HCT116 (cell line): ENCODE measurements around the gene SWAP70. TPM values are rescaled to one million over a fixed set of nuclear protein-coding genes. Genes with fewer than 3 reads are reported as not detected.

ENCODE experiments used
- ATAC-seq: fragments of 200-7000 bp; cut with Tn5 transposase; 2 replicates; pipeline ENCODE4 v1.9.1; 2020; ENCODE audit warnings: mild to moderate bottlenecking, moderate library complexity
- BruUV-seq: library from RNA; stranded (reverse); fragments of 400-500 nt; replicated peaks from 2 replicates; lab custom pipeline; 2021; lab: Mats Ljungman, UMichigan
- CTCF ChIA-PET: fragments of 300-600 bp; sonication (Branson Sonifier 250); formaldehyde crosslinking; loops from one replicate; lab custom pipeline; 2021; ENCODE audit warnings: antibody characterized with exemption; lab: Charles Lee
- POLR2A ChIA-PET: fragments of 300-600, 350-600 bp; sonication (Branson Sonifier 250); formaldehyde crosslinking; loops from one replicate; lab custom pipeline; 2021; ENCODE audit warnings: antibody characterized with exemption; lab: Charles Lee
- RAD21 ChIA-PET, 2 experiments: fragments of 300-600 bp; sonication (Branson Sonifier 250); formaldehyde crosslinking; loops; one replicate each; lab custom pipeline; 2023; ENCODE audit warnings: low total read pairs in 2 of 2; ENCODE audit not compliant: uncharacterized antibody in 2 of 2, unreplicated experiment in 2 of 2, low non-redundant PET in 1 of 2; lab: Charles Lee
- DNase-seq: peaks from one replicate; pipeline ENCODE4 v3.0.0-alpha.2; 2010; ENCODE audit warnings: low read depth, low spot score
- H2AFZ ChIP-seq: fragments of 200-600 bp; shearing (Covaris generic), sonication (generic); 2 replicates; pipeline ENCODE4 v1.6.1; 2017; ENCODE audit warnings: low read depth, mixed run types, mixed read lengths, antibody characterized with exemption, low read length; ENCODE audit not compliant: poor library complexity, severe bottlenecking
- H3K27ac ChIP-seq: 2 replicates; pipeline ENCODE4 v1.5.1; 2012; ENCODE audit warnings: low read depth, low read length
- H3K27me3 ChIP-seq: fragments of 200-600 bp; sonication (generic); 2 replicates; pipeline ENCODE4 v1.6.1; 2016; ENCODE audit warnings: mixed run types, low read length, mixed read lengths; ENCODE audit not compliant: insufficient read depth
- H3K36me3 ChIP-seq, 2 experiments: fragments of 200-500 bp in 1 of 2; fragments of 200-600 bp in 1 of 2; sonication (Bioruptor generic) in 1 of 2; sonication (generic) in 1 of 2; 2 replicates each; pipeline versions ENCODE4 v1.5.1 to v1.6.1; 2014 to 2016; ENCODE audit warnings: low read length in 2 of 2, inconsistent platforms in 1 of 2, mixed read lengths in 1 of 2, mixed run types in 1 of 2; ENCODE audit not compliant: insufficient read depth in 2 of 2, control insufficient read depth in 1 of 2
- H3K4me1 ChIP-seq, 2 experiments: fragments of 200-600 bp in 1 of 2; sonication (generic) in 1 of 2; 2 replicates each; pipeline versions ENCODE4 v1.5.1 to v1.6.1; 2012 to 2017; ENCODE audit warnings: low read length in 2 of 2, inconsistent platforms in 1 of 2, mild to moderate bottlenecking in 1 of 2, mixed read lengths in 1 of 2, mixed run types in 1 of 2, moderate library complexity in 1 of 2; ENCODE audit not compliant: insufficient read depth in 2 of 2, control insufficient read depth in 1 of 2
- H3K4me2 ChIP-seq: fragments of 200-600 bp; sonication (generic); 2 replicates; pipeline ENCODE4 v1.6.1; 2017; ENCODE audit warnings: mixed run types, low read length, mixed read lengths
- H3K4me3 ChIP-seq, 2 experiments: fragments of 200-600 bp in 1 of 2; sonication (generic) in 1 of 2; replicated peaks in 1 of 2; 2 replicates each; pipeline ENCODE4 v1.5.1; 2011 to 2016; ENCODE audit warnings: low read length in 2 of 2, control low read depth in 1 of 2, low read depth in 1 of 2, mild to moderate bottlenecking in 1 of 2, mixed read lengths in 1 of 2, mixed run types in 1 of 2
- H3K79me2 ChIP-seq: fragments of 200-600 bp; sonication (generic); 2 replicates; pipeline ENCODE4 v1.6.1; 2017; ENCODE audit warnings: mild to moderate bottlenecking, mixed run types, low read length, moderate library complexity, mixed read lengths; ENCODE audit not compliant: insufficient read depth
- H3K9ac ChIP-seq: fragments of 200-600 bp; sonication (generic); 2 replicates; pipeline ENCODE4 v1.6.1; 2016; ENCODE audit warnings: low read length, mixed read lengths
- H3K9me2 ChIP-seq: fragments of 200-600 bp; sonication (generic), shearing (Covaris generic); 2 replicates; pipeline ENCODE4 v1.6.1; 2017; ENCODE audit warnings: mixed run types, mild to moderate bottlenecking, moderate library complexity; ENCODE audit not compliant: insufficient read depth
- H3K9me3 ChIP-seq, 2 experiments: fragments of 200-500 bp in 1 of 2; fragments of 200-600 bp in 1 of 2; sonication (Bioruptor generic) in 1 of 2; sonication (generic) in 1 of 2; 2 replicates each; pipeline ENCODE4 v1.6.1; 2014 to 2017; ENCODE audit warnings: low read length in 2 of 2, mixed read lengths in 2 of 2, inconsistent platforms in 1 of 2, low read depth in 1 of 2, mild to moderate bottlenecking in 1 of 2, mixed run types in 1 of 2, moderate library complexity in 1 of 2; ENCODE audit not compliant: control insufficient read depth in 1 of 2, insufficient read depth in 1 of 2
- H4K20me1 ChIP-seq: fragments of 200-600 bp; sonication (generic), shearing (Covaris generic); 2 replicates; pipeline ENCODE4 v1.6.1; 2017; ENCODE audit warnings: mixed run types, mild to moderate bottlenecking, moderate library complexity; ENCODE audit not compliant: insufficient read depth
- CEBPB ChIP-seq: IDR thresholded peaks from 2 replicates; pipeline ENCODE4 v1.6.1; 2012; ENCODE audit warnings: low read depth
- SP1 ChIP-seq: IDR thresholded peaks from 2 replicates; pipeline ENCODE4 v1.6.1; 2012; ENCODE audit warnings: low read depth
- YY1 ChIP-seq: IDR thresholded peaks from 2 replicates; pipeline ENCODE4 v1.6.1; 2011; ENCODE audit warnings: low read length, low read depth, moderate library complexity, mild to moderate bottlenecking; ENCODE audit not compliant: insufficient replicate concordance; ENCODE audit errors: extremely low read depth
- intact Hi-C: fragments of 100-400 bp; cut with micrococcal nuclease; formaldehyde crosslinking; loops from 2 replicates; pipeline ENCODE4 v1.10.0; 2022
- total RNA-seq: library from RNA; stranded (reverse); gene quantifications from one replicate; pipeline ENCODE4 v1.2.1, GENCODE V29; 2021; ENCODE audit not compliant: unreplicated experiment

SWAP70 gene
- total RNA-seq, 1 experiment from 2014 or later, result 20.6 TPM

DNA sequence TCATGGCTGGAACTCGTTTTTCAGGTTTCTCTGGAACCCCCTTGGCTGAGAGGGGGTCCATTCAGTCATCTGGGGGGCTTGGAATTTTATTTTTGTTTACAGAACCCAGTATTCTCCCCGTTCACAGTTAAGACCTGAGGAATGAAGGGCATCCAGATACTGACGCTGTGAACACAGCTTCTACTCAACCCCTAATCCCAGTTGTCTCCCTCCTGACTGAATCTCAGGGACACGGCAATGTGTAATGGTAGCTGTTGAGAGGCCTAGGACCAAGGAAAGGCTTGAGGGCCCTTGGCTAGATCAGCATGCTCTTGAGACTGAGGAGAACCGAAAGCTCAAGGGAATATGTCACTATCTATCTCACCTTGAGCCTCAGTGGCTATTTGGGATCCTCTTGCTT, 113.6 kb downstream of the SWAP70 start:
- Histone ChIP-seq H3K9ac (no peak overlapping the region), H3K36me3 (0 out of 4 replicates have a peak, but pooled peaks cover 0 to 8% of the 10 kb centered on the region in 2 experiments), H3K4me3 (no peak overlapping the region), H2AFZ (no peak overlapping the region), H3K27me3 (no peaks in the 10 kb centered on the region), H3K4me2 (no peak overlapping the region), H3K27ac (no peak overlapping the region), H3K9me2 (no peaks in the 10 kb centered on the region), H3K79me2 (peaks cover 3% of the 10 kb centered on the region; the same call in 1 of the 2 replicates), H3K9me3 (no peaks in the 10 kb centered on the region), H3K4me1 (peaks cover 0 to 6% of the 10 kb centered on the region in 2 experiments; a peak in 1 of 4 replicates), H4K20me1 (no peaks in the 10 kb centered on the region)
- ATAC-seq (no peak), DNase-seq (no peak)
- CTCF ChIA-PET, result no interaction called here
- TF ChIP-seq YY1, result no peak
- no peak for TF ChIP-seq SP1
- intact Hi-C loops, result no loop called here
- no TSS peak for BruUV-seq
- RAD21 ChIA-PET, result no interaction called here
- POLR2A ChIA-PET, result interaction anchor here (0.6 kb wide), 1 partner anchor 1333 kb away, joined by 6 read pairs; no protein-coding TSS in a partner anchor

DNA sequence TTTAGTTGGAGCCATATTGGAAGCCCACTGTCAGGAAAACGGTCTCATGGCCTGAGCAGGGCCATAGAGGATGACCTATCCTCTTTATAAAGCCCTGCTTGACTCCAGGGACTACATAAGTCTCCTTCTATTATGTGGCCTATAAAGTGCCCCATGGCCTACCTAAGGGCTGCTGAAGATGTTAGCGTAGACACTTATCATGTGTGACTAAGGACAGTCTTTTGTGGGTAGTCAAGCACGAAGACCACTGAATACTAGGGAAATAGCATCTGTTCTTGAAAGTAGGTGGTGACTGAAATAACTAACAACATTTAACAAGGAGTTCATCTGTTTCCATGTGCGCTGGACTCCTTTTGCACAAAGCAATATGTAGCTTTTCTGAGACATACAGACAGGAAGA, 117.1 kb downstream of the SWAP70 start:
- ChIA-PET CTCF (no interaction called here), POLR2A (no interaction called here)
- Histone ChIP-seq H3K9me3 (no peaks in the 10 kb centered on the region), H4K20me1 (no peaks in the 10 kb centered on the region), H3K4me3 (no peak overlapping the region), H3K27ac (no peak overlapping the region), H3K4me2 (no peak overlapping the region), H3K27me3 (no peaks in the 10 kb centered on the region), H3K9ac (no peak overlapping the region), H3K4me1 (no peaks in the 10 kb centered on the region), H3K79me2 (peaks cover 3% of the 10 kb centered on the region; the same call in 1 of the 2 replicates), H3K36me3 (0 out of 4 replicates have a peak, but pooled peaks cover 0 to 8% of the 10 kb centered on the region in 2 experiments)
- no peak for ATAC-seq
- DNase-seq, result no peak
- TF ChIP-seq CEBPB, result no peak
- TF ChIP-seq, all 23 proteins: peak for 0
- intact Hi-C loops, result no loop called here
- Histone ChIP-seq H2AFZ (no peak overlapping the region), H3K9me2 (no peaks in the 10 kb centered on the region)
- RAD21 ChIA-PET, result no interaction called here
- BruUV-seq, result no TSS peak
